ENCODE data around the gene SLC25A11.

The SLC25A11 gene, protein sequence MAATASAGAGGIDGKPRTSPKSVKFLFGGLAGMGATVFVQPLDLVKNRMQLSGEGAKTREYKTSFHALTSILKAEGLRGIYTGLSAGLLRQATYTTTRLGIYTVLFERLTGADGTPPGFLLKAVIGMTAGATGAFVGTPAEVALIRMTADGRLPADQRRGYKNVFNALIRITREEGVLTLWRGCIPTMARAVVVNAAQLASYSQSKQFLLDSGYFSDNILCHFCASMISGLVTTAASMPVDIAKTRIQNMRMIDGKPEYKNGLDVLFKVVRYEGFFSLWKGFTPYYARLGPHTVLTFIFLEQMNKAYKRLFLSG

DNA sequence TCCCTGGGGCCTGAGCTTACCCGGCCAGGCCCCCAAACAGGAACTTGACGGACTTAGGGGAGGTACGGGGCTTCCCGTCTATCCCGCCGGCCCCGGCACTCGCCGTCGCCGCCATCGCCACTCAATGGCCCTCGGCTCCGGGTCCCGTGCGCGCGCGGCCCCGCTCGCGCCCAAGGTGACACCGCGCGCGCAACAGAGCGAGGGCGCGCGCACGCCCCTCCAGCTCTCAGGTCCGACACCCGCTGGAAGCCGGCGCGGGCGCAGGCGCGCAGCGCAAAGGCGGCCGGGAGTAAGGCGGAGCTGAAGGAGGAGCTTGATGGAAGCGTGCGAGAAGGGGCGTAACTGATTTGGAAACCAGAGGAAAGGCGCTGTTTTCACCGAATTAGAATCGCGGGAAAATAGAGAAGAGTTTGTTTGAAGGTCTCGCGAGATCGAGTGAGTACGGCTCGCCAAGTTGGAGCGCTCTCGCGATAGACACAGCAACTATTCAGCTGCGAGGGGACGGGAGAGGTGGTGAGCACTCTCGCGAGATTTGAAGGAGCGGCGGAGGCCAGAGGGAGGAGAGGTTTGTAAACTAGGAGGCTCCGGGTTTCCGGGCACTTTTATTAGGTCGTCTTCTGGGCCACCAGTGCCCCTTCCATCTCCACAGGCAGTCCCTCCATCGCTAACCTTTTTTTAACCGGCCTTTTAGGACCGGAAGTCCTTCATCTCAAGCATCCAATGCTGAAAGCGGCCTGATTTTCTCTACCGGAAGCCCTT lies at the start of gene SLC25A11, which contains the start of gene RNF167:
Gene SLC25A11, minus strand, starts transcription at position 251 of the 759 bp plus-strand sequence. Its CDS starts 136 bp downstream, at position 115.
Gene RNF167, plus strand, starts transcription at position 473 of the 759 bp plus-strand sequence. CDS start 642 bp downstream, outside the sequence.
- H3K4me3 ChIP-seq (ENCODE audit: low read depth, low read length), result peak within 1 kb of the TSS; percentile 95

DNA sequence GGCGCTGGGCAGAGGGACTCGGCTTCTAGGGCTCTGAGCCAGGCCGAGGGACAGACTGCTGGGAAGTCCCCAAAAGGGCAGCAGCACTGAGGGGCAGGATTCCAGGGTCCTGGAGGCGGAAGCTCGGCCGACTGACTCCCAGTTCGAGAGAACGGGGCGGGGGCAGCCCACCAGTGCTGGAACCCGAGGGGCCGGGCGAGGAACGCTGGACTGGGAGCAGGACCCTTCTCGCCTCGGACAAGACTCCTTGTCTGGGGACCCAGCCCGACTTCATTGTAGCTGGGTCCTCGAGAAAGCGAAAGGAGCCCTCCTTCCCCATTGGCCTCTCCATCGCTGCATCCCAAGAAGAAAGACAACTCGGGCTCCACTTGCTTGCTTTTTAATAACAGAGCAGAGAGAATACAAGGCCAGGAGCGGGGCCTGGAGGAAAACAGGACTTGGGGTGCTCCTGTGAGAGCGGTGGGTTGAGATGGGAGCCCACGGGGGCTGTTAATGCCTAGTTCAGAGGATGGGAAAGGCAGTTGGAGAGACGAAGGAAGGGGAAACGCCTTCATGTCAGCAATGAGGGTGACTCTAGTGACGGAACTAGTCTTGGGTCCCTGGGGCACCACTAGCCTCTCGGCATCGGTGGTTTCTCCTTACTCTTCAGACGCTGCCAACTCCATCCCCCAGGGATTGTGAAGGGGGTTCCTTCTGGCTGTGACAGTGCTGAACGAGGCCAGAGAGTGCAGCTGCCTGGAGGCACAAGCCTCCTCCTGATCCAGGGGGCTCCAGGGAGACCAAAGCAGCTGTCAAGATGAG lies 48.1 kb upstream of the SLC25A11 start:
- peak overlapping the region; percentile 44 for H3K4me3 ChIP-seq (ENCODE audit: low read depth, low read length)

DNA sequence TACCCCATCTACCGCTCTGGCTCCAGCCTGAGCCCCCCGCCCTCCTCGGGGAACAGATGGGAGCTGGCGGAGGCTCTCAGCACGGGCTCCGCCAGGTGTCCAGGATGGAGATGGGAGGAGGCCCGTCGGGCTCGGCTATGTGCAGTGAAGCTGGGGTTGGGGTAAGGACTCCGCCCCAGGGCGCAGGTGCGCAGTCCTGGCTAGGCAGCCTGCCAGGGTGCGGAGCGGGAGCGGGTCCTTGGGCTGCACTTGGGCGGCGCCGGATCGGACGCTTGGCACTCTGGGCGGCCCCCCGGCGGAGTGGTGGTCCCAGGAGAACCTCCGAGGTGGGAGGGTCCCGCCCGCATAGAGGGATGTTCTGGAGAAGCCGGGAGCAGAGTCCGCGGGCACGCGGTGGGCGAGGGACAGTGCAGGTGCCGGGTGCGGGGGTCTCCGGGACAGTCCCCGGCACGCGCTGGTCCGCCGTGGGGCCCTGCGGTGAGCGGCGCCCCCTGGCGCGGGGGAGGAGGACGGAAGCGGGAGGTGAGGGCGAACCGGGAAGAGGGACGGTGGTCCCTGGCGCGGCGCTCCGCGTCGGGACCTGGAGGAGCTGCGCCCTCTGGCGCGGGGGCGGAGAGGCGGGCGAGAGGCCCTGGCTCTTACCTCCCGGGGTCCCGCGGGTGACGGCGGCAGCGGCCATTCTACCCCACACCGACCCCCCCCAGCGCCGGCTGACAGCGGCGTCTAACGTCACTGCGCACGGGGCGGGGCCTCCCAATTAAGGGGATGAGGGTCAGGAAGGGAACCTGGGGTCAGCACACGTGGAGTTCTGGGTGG lies 47.3 kb upstream of the SLC25A11 start, which contains the start of gene CAMTA2:
Gene CAMTA2, minus strand, starts transcription at position 725 of the 816 bp plus-strand sequence. CDS start 1,453 bp downstream, outside the sequence.
- H3K4me3 ChIP-seq (ENCODE audit: low read depth, low read length), result peak within 1 kb of the TSS; percentile 44

DNA sequence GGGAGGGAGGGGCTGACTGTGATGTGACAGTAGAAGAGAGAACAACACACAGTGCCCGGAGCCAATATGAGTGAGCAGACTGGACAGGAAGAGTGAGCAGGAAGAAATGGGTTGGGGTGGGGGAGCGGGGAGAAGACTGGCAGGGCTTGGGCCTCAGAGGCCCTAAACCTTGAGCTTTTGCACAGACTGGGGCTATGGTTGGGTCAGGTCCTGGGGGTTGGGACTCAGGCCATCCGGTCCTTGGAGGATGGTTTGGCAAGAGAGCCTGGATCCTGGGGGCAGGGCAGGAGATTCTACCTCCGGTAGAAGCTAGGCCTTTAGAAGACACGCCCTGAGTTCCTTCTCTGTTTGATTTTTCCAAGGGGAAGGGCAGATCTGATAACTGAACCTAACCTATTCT lies 46.6 kb upstream of the SLC25A11 start:
- H3K4me3 ChIP-seq (ENCODE audit: low read depth, low read length), result peak overlapping the region; percentile 44

DNA sequence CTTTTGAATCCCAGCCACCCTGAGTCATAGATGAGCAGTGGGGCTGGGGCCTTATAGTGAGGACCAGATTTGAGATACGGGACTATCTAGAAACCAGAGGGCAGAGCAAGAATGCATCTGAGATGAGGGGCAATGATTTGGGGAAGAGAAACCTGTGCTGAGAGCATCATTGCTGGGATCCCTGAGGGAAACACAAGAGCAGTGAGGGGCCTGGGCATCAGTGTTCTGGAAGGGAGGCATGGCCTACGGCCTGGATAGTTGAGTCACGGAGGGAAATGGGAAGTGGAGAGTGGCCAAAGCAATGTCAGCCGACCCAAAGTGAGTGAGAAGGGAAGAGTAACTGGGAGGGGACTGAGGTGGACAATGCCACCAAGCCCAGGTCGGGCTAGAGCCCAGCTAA lies 42.5 kb upstream of the SLC25A11 start:
- H3K4me3 ChIP-seq (ENCODE audit: low read depth, low read length), result no peak overlapping the region

DNA sequence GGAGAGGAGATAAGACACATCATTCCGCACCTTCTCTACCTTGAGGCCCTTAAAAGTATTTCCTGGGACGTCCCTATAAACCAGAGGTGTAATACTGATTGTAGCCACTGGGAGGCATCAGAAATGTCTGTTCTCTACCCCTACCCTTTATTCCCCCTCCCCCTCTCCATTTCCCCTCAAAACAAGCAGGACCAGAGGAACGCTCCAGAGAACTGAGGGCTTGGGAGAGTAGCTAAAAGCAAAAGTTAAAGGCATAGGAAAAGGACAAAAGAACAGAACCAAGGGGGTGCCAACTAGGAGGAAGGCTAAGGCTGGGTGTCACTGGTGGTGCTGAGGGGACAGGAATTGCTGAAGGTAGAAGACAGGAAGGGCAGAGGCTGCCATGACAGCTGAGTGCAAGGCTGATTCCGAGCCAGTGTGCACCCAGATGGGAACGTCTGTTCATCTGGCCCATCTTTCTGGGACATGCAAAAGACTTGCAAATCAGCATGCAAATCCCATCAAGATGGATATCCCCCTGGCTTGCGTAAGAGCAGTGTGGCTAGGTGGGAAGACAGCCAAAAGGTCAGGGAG lies 40.9 kb upstream of the SLC25A11 start:
- no peak overlapping the region for H3K4me3 ChIP-seq (ENCODE audit: low read depth, low read length)

DNA sequence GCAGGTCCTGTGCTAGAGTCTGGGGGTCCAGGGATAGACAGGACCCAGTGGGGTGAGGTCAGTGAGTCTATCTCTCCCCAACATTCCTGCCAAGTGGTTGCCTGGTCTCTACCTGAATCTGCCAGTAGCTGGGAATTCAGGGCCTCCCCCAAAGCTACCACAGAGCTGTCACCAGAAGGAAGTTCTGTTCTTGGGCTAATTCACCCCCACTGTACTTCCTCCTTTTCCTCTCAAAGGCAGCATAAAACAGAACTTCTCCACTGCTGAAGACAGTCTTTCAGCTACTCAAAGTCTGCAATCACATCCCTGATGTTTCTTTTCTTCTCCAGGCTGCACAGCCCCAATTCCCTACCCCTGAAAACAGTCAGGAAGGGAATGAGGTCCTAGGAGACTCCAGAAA lies 38.9 kb upstream of the SLC25A11 start:
- H3K4me3 ChIP-seq (ENCODE audit: low read depth, low read length), result no peak overlapping the region

DNA sequence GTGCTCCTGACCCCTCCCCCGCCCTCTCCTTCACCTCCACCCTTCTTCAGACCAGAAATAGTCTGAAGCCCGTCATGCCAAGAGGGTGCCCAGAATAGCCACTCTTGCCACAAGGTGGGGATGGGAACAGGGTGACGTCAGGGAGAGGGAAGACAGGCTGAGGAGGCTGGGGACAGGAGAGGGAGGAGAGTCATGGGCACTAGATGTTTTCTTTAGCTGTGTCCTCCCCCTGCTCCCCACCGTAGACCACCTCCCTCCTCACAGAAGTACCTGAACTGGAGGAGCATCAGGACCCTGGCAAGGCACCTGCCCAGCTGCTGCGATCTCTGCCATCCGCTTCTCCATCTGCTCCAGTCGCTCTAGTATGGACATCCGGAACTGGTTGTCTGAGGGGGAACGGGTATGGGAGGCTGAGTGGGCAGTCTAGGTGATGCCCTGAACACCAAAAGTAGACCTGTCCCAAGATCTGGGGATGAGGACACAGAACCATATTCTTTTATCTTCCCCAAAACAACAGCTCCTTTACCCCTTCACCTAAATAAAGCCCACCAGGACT lies 34.3 kb upstream of the SLC25A11 start:
- no peak overlapping the region for H3K4me3 ChIP-seq (ENCODE audit: low read depth, low read length)

DNA sequence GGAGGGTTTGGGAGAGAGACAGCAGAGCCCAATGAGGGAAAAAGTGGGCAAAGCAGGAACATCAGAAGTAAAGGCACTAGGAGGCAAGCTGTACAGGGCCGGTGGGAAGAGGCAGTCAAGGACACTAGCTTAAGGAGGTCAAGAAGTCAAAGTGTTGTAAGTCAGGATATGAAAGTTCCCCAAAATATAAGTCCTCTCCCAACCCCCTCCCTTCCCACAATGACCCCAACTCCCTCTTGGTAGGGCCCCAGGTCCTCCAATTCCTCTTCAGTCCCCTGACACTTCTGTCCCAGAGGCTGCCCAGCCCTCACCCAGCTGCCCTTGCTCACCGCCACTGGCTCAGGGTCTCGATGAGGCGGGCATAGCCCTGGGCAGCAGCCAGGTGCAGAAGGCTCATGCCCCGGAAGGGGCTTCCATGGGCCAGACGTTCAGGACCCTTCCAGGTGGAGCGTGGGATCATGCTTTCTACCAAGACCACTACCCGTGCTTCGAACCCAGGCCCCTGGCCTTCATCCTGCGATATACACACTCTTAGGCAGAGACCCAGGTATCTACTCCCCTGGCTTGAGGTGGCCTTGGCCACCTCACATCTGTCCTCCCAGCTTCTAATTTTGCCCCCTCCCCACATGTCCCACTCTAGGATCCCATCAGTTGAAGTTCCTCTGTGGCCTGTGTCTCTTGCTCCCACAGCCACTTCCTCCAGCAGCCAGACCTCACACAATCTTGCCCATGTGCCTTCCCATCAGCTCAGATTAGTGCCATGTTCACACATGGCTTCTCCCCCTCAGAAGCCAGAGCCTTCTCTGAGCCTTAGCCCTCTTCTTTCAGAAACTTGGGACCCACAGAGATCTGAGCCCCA lies 33.6 kb upstream of the SLC25A11 start:
- H3K4me3 ChIP-seq (ENCODE audit: low read depth, low read length), result no peak overlapping the region

DNA sequence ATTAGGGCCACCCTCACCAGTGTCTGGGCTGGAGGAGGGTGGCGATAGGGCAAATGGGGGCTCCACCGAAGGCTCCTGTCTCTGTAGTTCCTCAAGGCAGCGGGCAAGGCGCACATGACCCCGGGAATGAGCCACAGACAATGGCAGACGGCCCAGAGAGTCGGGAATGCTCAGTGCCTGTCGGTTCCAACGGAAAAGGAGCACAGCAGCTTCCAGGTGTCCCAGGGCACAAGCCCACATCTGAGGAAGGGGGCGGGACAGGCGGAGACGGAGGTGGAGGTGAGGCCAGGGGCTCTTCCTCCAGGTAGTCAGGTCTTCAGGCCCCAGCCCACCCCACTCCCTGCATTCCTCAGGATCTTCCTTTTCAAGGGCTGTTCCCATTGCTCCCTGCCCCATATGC lies 32.9 kb upstream of the SLC25A11 start:
- no peak overlapping the region for H3K4me3 ChIP-seq (ENCODE audit: low read depth, low read length)

DNA sequence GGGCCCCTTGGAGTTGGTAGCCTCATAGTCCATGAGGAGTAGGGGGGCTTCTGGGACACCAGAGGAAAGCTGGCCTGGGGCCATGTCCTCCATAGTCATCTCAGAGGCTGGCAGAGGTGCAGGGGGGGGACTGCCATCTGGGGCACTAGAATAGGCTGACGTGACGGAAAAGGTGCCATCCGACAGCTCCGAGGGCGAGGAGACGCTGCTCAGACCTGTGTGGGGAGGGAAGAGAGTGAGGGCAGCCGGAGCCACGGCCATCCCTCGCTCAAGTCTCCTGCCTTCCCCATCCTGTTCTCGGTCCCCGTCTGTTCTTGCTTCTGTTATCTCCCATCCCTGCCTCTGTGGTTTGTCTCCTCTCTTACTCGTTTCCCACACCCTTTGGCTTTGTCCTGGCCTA lies 32.5 kb upstream of the SLC25A11 start:
- no peak overlapping the region for H3K4me3 ChIP-seq (ENCODE audit: low read depth, low read length)

DNA sequence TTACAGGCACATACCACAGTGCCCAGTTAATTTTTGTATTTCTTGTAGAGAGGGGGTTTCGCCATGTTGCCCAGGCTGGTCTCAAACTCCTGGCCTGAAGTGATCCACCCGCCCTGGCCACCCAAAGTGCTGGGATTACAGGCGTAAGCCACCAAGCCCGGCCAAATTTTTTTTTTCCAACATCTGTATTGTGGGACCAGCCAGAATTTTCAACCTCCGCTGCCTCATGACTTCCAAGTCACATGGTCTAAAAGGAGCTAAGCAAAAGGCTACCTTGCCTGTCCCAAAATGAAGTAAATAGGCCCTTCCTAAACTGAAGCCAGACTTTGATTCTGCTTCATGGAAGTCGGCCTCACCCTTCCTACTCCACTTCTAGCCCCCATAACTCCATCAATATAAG lies 32.0 kb upstream of the SLC25A11 start:
- no peak overlapping the region for H3K4me3 ChIP-seq (ENCODE audit: low read depth, low read length)

DNA sequence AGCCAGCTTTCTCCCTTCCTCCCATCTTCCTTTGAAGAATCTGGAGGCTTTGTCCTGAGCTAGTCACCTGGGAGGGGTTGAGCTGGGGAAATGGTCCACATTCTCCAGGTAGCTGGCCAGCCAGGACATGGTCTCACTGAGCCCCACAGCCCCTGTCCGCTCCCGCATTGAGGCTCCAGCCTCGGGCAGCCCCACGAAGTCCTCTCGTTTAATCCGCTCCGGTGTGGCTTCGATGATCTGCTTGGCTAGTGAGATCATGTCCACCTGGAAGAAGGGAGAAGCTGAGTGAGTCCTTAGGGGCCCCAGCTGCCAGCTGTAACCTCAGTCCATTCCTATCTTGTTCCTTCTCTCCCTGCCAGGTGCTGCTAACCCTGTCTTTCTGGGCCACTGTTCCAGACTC lies 30.4 kb upstream of the SLC25A11 start:
- no peak overlapping the region for H3K4me3 ChIP-seq (ENCODE audit: low read depth, low read length)

DNA sequence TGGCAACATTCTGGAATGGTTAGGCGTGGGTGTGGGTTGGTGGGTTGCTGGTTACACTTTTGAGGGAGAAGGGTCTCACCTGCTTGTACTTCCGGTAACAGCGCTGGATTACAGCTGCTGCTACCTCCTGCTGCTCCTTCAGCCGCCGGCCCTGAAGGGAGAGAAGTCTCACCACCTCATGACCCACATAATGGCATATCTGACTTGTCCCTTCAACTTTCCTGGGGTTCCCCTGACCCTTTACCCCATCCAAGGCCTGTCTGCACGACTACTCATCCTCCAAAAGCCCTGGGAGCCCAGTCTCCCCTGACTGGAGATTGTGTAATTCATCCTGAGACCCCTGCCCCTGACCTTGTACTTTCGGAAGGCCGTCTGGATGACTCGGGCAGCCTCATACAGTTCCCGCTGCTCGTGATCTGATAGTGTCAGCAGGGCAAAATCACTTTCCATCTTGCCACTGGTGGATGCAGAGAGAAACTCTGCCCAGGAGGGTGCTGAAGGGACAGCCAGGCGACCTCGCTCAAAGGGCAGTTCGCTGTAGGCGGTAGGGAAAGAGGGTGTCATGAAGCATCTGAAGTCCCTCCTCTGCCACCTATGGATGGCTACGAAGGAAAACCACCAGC lies 29.8 kb upstream of the SLC25A11 start:
- H3K4me3 ChIP-seq (ENCODE audit: low read depth, low read length), result no peak overlapping the region

DNA sequence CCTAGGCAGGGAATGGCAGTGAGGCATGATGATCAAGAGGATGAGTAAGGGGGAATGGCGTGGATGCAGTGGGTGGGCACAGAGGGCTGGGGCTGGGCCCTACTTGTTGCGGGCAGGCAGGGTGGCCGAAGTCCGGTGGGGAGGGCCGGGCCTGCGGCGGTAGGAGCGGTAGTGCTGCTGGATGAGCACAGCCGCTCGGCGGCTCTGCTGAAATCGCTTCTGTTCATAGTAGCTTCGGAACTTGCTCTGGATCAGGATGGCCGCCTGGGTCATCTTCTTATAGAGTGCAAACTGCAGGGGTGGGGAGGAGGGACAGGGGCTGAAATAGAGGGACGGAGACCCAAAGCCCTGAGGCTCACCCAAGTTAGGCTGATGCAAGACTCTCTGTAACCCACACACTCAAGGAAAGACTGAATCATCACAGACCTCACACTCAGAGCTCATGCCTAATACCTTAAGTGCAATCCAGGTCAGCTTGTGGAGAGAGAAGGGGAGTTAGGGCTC lies 29.3 kb upstream of the SLC25A11 start:
- H3K4me3 ChIP-seq (ENCODE audit: low read depth, low read length), result peak overlapping the region; percentile 79

DNA sequence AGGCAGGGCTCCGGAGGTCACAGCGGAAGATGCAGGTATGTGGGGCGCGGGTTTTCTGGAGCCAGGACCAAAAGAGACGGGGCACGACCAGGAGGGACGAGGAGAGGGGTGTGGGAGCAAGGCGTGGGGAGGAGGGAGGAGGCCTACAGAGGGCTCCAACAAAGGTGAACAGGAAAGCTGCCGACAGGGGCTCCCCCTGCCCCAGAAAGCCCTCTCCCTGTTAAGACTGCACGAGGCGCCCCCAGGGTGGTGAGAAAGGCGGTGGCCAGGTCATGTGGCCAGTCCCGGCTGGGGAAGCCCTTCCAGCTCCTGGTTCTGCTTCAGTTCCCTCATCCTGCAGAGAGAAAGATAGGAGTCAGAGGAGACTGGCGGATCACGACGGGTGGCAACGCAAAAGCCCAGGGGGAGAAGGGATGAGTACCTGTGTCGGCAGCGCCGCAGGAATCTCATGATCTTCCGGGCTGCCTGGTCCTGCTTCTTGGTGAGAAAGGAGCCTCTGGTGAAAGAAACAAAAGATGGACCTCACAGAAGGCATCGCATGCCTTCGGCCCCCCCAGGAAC lies 28.7 kb upstream of the SLC25A11 start:
- peak overlapping the region; percentile 79 for H3K4me3 ChIP-seq (ENCODE audit: low read depth, low read length)

DNA sequence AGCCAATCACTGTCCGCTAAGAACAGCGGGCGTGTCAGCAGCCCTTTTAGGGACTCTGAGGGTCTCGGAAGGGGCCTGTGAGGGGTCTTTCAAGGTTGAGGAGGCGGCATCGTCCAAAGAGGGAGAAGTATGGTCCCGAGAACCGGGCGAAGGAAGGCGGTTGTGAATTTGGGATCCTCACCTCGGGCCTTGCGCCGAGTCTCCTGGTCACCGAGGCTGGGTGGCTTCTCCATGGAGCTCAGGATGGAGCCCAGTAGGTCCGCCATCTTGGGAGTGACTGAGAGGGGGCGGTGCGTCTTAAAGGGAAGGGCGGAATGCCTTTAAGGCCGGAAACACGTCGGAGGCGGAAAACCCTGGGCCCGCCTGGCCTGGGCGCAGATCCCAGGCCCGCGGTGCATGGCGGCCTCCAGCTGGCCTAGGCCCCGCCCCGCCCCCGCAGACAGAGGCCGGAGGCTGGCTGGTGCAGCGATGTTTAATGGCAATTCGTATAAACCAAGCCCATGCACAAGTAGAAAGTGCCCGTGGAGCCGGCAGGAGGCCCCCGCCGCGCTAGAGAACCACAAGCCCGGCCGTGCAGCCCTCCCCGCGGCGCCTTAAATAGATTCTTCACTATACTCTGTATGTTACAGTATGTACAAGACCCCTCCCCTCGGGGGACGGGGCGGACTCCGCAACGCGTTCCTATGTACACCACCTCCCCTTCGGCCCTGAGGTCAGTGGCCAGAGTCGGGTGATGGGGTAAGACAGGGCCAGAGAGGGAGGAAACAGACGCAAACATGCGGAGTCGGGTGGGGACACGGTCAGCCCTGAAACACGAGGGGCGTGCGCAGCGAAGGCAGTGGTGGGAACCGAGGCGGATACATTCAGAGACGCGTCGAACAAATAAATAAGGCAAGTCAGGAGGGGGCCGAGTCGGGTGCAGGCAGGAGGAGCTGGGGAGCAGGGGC lies 28.0 kb upstream of the SLC25A11 start, which contains the start of gene SPAG7:
Gene SPAG7, minus strand, starts transcription at position 279 of the 947 bp plus-strand sequence. Its CDS starts 13 bp downstream, at position 266.
- H3K4me3 ChIP-seq (ENCODE audit: low read depth, low read length), result peak within 1 kb of the TSS; percentile 79
